ENCODE measurements around the gene EML1.

- TF ChIP-seq POLR2AphosphoS5 (IDR thresholded peaks at IDR 0.05; ENCODE audit: low read depth) (no peak), CTCF (IDR thresholded peaks at IDR 0.05; ENCODE audit: insufficient read depth, low read length) (no peak), GABPA (IDR thresholded peaks at IDR 0.05; ENCODE audit: low read depth) (no peak), REST (IDR thresholded peaks at IDR 0.05; ENCODE audit: insufficient replicate concordance, low read depth) (no peak), SPI1 (IDR thresholded peaks at IDR 0.05; ENCODE audit: borderline replicate concordance, low read depth) (no peak)
These were observed 23.0 kb downstream of the EML1 start for GRCh38 chr14:99816217-99816616.
